HG03571 (cell line): ENCODE data around the gene PLAGL2.

Experiments
- ATAC-seq: cut with Tn5 transposase; IDR thresholded peaks from one replicate; pipeline ENCODE4 v1.9.1; 2021; ENCODE audit not compliant: unreplicated experiment

PLAGL2 gene

GRCh38 chr20:32231245-32231644, 23.7 kb upstream of the PLAGL2 start:
- no peak for ATAC-seq

GRCh38 chr20:32230707-32231106, 23.2 kb upstream of the PLAGL2 start:
- no peak for ATAC-seq

- ATAC-seq, result no peak
Measured at GRCh38 chr20:32229251-32229747, 21.8 kb upstream of the PLAGL2 start.

- no peak for ATAC-seq
Measured at GRCh38 chr20:32227744-32228688, 20.5 kb upstream of the PLAGL2 start.

- ATAC-seq, result no peak
Measured at GRCh38 chr20:32227306-32227705, 19.8 kb upstream of the PLAGL2 start.

- ATAC-seq, result no peak
Measured at GRCh38 chr20:32226391-32226790, 18.8 kb upstream of the PLAGL2 start.

- no peak for ATAC-seq
Measured at GRCh38 chr20:32224463-32224862, 16.9 kb upstream of the PLAGL2 start.

GRCh38 chr20:32218156-32218900, 10.8 kb upstream of the PLAGL2 start:
- no peak for ATAC-seq

- ATAC-seq, result no peak
Measured at GRCh38 chr20:32216179-32217142, 8.9 kb upstream of the PLAGL2 start.

- no peak for ATAC-seq
Measured at GRCh38 chr20:32215729-32216128, 8.2 kb upstream of the PLAGL2 start.

- no peak for ATAC-seq
Measured at GRCh38 chr20:32215147-32215546, 7.6 kb upstream of the PLAGL2 start.

- ATAC-seq, result no peak
Measured at GRCh38 chr20:32213870-32214269, 6.3 kb upstream of the PLAGL2 start.

GRCh38 chr20:32209850-32210605, 2.5 kb upstream of the PLAGL2 start:
- no peak for ATAC-seq

GRCh38 chr20:32208499-32209154, 1.1 kb upstream of the PLAGL2 start:
- ATAC-seq, result no peak

- ATAC-seq, result peak; percentile 5
Measured at GRCh38 chr20:32206760-32207625, 550 bp downstream of the PLAGL2 start.

GRCh38 chr20:32205843-32206759, 1.4 kb downstream of the PLAGL2 start:
- no peak for ATAC-seq

GRCh38 chr20:32205110-32205842, 2.3 kb downstream of the PLAGL2 start:
- ATAC-seq, result no peak
